Naive thymus-derived CD4-positive, alpha-beta T cell (primary cell): Measurements from ENCODE around the gene PCDH1. TPM values are rescaled to one million over a fixed set of nuclear protein-coding genes. Genes with fewer than 3 reads are reported as not detected.

Experiments
- ATAC-seq: fragments of 150-1000 bp; cut with Tn5 transposase; 2 replicates; pipeline ENCODE4 v1.10.0; 2021; ENCODE audit warnings: mild to moderate bottlenecking, moderate library complexity
- CTCF ChIA-PET: fragments of 350-600 bp; sonication (Branson Sonifier 250); formaldehyde crosslinking; loops from one replicate; lab custom pipeline; 2021; ENCODE audit warnings: antibody characterized with exemption; lab: Charles Lee
- POLR2A ChIA-PET: fragments of 350-600 bp; sonication (Branson Sonifier 250); formaldehyde crosslinking; loops from one replicate; lab custom pipeline; 2021; ENCODE audit warnings: antibody characterized with exemption, inconsistent platforms; lab: Charles Lee
- DNase-seq, 9 donors: peaks; one replicate each; pipeline versions ENCODE4 v3.0.0 to v3.0.0-alpha.2; 2020 to 2022; ENCODE audit warnings: mixed read lengths in 1 of 9
- H3K27ac ChIP-seq: one replicate; pipeline ENCODE4 v1.7.0; 2013; ENCODE audit warnings: mild to moderate bottlenecking, low read depth, low read length, moderate library complexity
- H3K27me3 ChIP-seq, 2 donors: one replicate each; pipeline ENCODE4 v1.7.0; 2013; ENCODE audit warnings: low read length in 2 of 2, mild to moderate bottlenecking in 2 of 2, moderate library complexity in 2 of 2; ENCODE audit not compliant: control insufficient read depth in 2 of 2, insufficient read depth in 2 of 2
- H3K36me3 ChIP-seq, 3 experiments: 1 replicate in 2 of 3; 2 replicates in 1 of 3; pipeline ENCODE4 v1.7.0; 2013; ENCODE audit warnings: low read length in 3 of 3, mild to moderate bottlenecking in 3 of 3, moderate library complexity in 1 of 3; ENCODE audit not compliant: insufficient read depth in 3 of 3, control insufficient read depth in 2 of 3
- H3K4me1 ChIP-seq, 2 donors: one replicate each; pipeline ENCODE4 v1.7.0; 2013; ENCODE audit warnings: low read length in 2 of 2, mild to moderate bottlenecking in 2 of 2, moderate library complexity in 1 of 2; ENCODE audit not compliant: control insufficient read depth in 2 of 2, insufficient read depth in 2 of 2
- H3K4me3 ChIP-seq: 2 replicates; pipeline ENCODE4 v1.7.0; 2013; ENCODE audit warnings: mild to moderate bottlenecking, low read length
- H3K9me3 ChIP-seq, 3 experiments: 1 replicate in 2 of 3; 2 replicates in 1 of 3; pipeline ENCODE4 v1.7.0; 2013; ENCODE audit warnings: low read length in 3 of 3; ENCODE audit not compliant: control insufficient read depth in 2 of 3
- H3K27ac Mint-ChIP-seq, 9 donors: one replicate each; pipeline ENCODE4 v1.8.0; 2020 to 2022; ENCODE audit warnings: mixed read lengths in 9 of 9, mild to moderate bottlenecking in 8 of 9, moderate library complexity in 5 of 9, inconsistent platforms in 2 of 9
- H3K27me3 Mint-ChIP-seq, 5 donors: one replicate each; pipeline ENCODE4 v1.8.0; 2021 to 2022; ENCODE audit warnings: mixed read lengths in 5 of 5, mild to moderate bottlenecking in 1 of 5
- H3K36me3 Mint-ChIP-seq, 5 donors: one replicate each; pipeline ENCODE4 v1.8.0; 2020 to 2022; ENCODE audit warnings: mixed read lengths in 5 of 5, mild to moderate bottlenecking in 3 of 5, inconsistent platforms in 1 of 5
- H3K4me1 Mint-ChIP-seq, 7 donors: one replicate each; pipeline ENCODE4 v1.8.0; 2020 to 2022; ENCODE audit warnings: mixed read lengths in 7 of 7, mild to moderate bottlenecking in 3 of 7, inconsistent platforms in 1 of 7
- H3K4me3 Mint-ChIP-seq, 10 donors: one replicate each; pipeline ENCODE4 v1.8.0; 2020 to 2022; ENCODE audit warnings: mild to moderate bottlenecking in 10 of 10, mixed read lengths in 10 of 10, moderate library complexity in 6 of 10, inconsistent platforms in 2 of 10
- H3K9me3 Mint-ChIP-seq, 11 donors: one replicate each; pipeline ENCODE4 v1.8.0; 2020 to 2022; ENCODE audit warnings: mixed read lengths in 11 of 11, mild to moderate bottlenecking in 4 of 11, inconsistent platforms in 1 of 11, moderate library complexity in 1 of 11
- intact Hi-C, 2 donors: fragments of 100-400 bp; cut with micrococcal nuclease; formaldehyde crosslinking; loops; one replicate each; pipeline ENCODE4 v1.15.1; 2023
- polyA plus RNA-seq, 2 donors: library from polyadenylated mRNA; unstranded; fragments of 300-500 nt; fragmentation: Illumina TruSeq; gene quantifications; one replicate each; pipeline ENCODE4 v1.2.3, GENCODE V29; 2021
- total RNA-seq, 6 experiments: library from RNA in 5 of 6; stranded (reverse) in 5 of 6; gene quantifications; 1 replicate in 5 of 6; 2 replicates in 1 of 6; pipeline ENCODE4 v1.2.3 and lab custom pipeline; 2021 to 2026

Gene PCDH1
- total and polyA plus RNA-seq, 7 experiments from 2014 or later = 0.05 to 3.2 (median 0.53) TPM; not detected in 4

GRCh38 chr5:141839015-141839513, 39.1 kb downstream of the PCDH1 start:
- no peak overlapping the region for H3K27ac ChIP-seq
- peaks cover 0 to 12% of the 10 kb centered on the region in 2 donors for H3K4me1 ChIP-seq
- H3K4me3 ChIP-seq = no peak overlapping the region
- ChIA-PET CTCF (interaction anchor here (0.6 kb wide), 1 partner anchor 11 kb away, joined by 3 read pairs; no protein-coding TSS in a partner anchor), POLR2A (no interaction called here)
- Mint-ChIP-seq H3K4me1 (peaks cover 9 to 21% (median 17%) of the 10 kb centered on the region in 7 donors), H3K4me3 (peak overlapping the region in 1 of 10 donors; percentile 0), H3K36me3 (no peaks in the 10 kb centered on the region), H3K27ac (peak overlapping the region in 1 of 9 donors; percentile 55), H3K27me3 (peaks cover 0 to 19% (median 10%) of the 10 kb centered on the region in 5 donors), H3K9me3 (no peaks in the 10 kb centered on the region)
- no peaks in the 10 kb centered on the region for H3K27me3 ChIP-seq
- H3K9me3 ChIP-seq = no peaks in the 10 kb centered on the region
- intact Hi-C loops = no loop called here
- no peaks in the 10 kb centered on the region for H3K36me3 ChIP-seq
- ATAC-seq = no peak
- no peak for DNase-seq

GRCh38 chr5:141838326-141839014, 39.7 kb downstream of the PCDH1 start:
- CTCF ChIA-PET = interaction anchor here (0.6 kb wide), 1 partner anchor 10 kb away, joined by 3 read pairs; no protein-coding TSS in a partner anchor
- ATAC-seq = no peak

GRCh38 chr5:141835928-141836670, 42.1 kb downstream of the PCDH1 start:
- Mint-ChIP-seq H3K27me3 (peaks cover 0 to 13% (median 1%) of the 10 kb centered on the region in 5 donors), H3K4me3 (peak overlapping the region in 7 of 10 donors; percentile 2 to 67 (median 48)), H3K36me3 (no peaks in the 10 kb centered on the region), H3K27ac (peak overlapping the region in 1 of 9 donors; percentile 20), H3K4me1 (peaks cover 9 to 21% (median 17%) of the 10 kb centered on the region in 7 donors), H3K9me3 (peaks cover 0 to 5% (median 0%) of the 10 kb centered on the region in 11 donors)
- Histone ChIP-seq H3K4me1 (peaks cover 0 to 12% of the 10 kb centered on the region in 2 donors), H3K4me3 (no peak overlapping the region), H3K27me3 (no peaks in the 10 kb centered on the region), H3K27ac (no peak overlapping the region), H3K36me3 (no peaks in the 10 kb centered on the region), H3K9me3 (no peaks in the 10 kb centered on the region)
- intact Hi-C loops = loop anchor here in 1 of 2 donors (1.0 kb wide), 1 partner anchor 13 kb away; no protein-coding TSS in a partner anchor
- no peak for DNase-seq
- POLR2A ChIA-PET = no interaction called here
- CTCF ChIA-PET = interaction anchor here (0.6 to 1.2 kb wide), 2 partner anchors 76 to 144 kb away, joined by 4 to 6 read pairs; no protein-coding TSS in a partner anchor
- ATAC-seq = no peak

More at GRCh38 chr5:141838326-141839014, 39.7 kb downstream of the PCDH1 start:
- Mint-ChIP-seq H3K4me3 (no peak overlapping the region), H3K4me1 (peaks cover 9 to 21% (median 17%) of the 10 kb centered on the region in 7 donors), H3K36me3 (no peaks in the 10 kb centered on the region), H3K27me3 (peaks cover 0 to 13% (median 4%) of the 10 kb centered on the region in 5 donors), H3K27ac (no peak overlapping the region), H3K9me3 (no peaks in the 10 kb centered on the region)
- Histone ChIP-seq H3K27ac (no peak overlapping the region), H3K4me1 (peaks cover 0 to 12% of the 10 kb centered on the region in 2 donors), H3K9me3 (no peaks in the 10 kb centered on the region), H3K4me3 (no peak overlapping the region), H3K27me3 (no peaks in the 10 kb centered on the region), H3K36me3 (no peaks in the 10 kb centered on the region)
- no peak for DNase-seq
- POLR2A ChIA-PET = no interaction called here
- intact Hi-C loops = no loop called here

GRCh38 chr5:141834331-141834730, 43.9 kb downstream of the PCDH1 start:
- H3K4me3 ChIP-seq = no peak overlapping the region
- Mint-ChIP-seq H3K36me3 (no peaks in the 10 kb centered on the region), H3K4me3 (no peak overlapping the region), H3K27ac (no peak overlapping the region), H3K9me3 (peaks cover 0 to 5% (median 0%) of the 10 kb centered on the region in 11 donors), H3K27me3 (peaks cover 0 to 19% (median 6%) of the 10 kb centered on the region in 5 donors), H3K4me1 (peaks cover 9 to 21% (median 17%) of the 10 kb centered on the region in 7 donors)
- CTCF ChIA-PET = no interaction called here
- no peaks in the 10 kb centered on the region for H3K27me3 ChIP-seq
- intact Hi-C loops = no loop called here
- ATAC-seq (no peak), DNase-seq (no peak)
- H3K27ac ChIP-seq = no peak overlapping the region
- no peaks in the 10 kb centered on the region for H3K9me3 ChIP-seq
- POLR2A ChIA-PET = no interaction called here
- H3K36me3 ChIP-seq = no peaks in the 10 kb centered on the region
- peaks cover 0 to 12% of the 10 kb centered on the region in 2 donors for H3K4me1 ChIP-seq

GRCh38 chr5:141832131-141832530, 46.1 kb downstream of the PCDH1 start:
- peaks cover 0 to 5% (median 0%) of the 10 kb centered on the region in 11 donors for H3K9me3 Mint-ChIP-seq

GRCh38 chr5:141828162-141828561, 50.0 kb downstream of the PCDH1 start:
- Mint-ChIP-seq H3K4me1 (peaks cover 0 to 8% (median 0%) of the 10 kb centered on the region in 7 donors), H3K9me3 (peaks cover 0 to 5% (median 0%) of the 10 kb centered on the region in 11 donors), H3K27ac (no peak overlapping the region), H3K36me3 (no peaks in the 10 kb centered on the region), H3K27me3 (peaks cover 0 to 40% (median 14%) of the 10 kb centered on the region in 5 donors), H3K4me3 (no peak overlapping the region)
- DNase-seq = no peak
- H3K36me3 ChIP-seq = no peaks in the 10 kb centered on the region
- ATAC-seq = no peak
- no peaks in the 10 kb centered on the region for H3K4me1 ChIP-seq
- H3K9me3 ChIP-seq = no peaks in the 10 kb centered on the region
- no peaks in the 10 kb centered on the region for H3K27me3 ChIP-seq
- H3K4me3 ChIP-seq = no peak overlapping the region
- intact Hi-C loops = loop anchor here (5.0 kb wide), 1 partner anchor 49 kb away; the partner anchor contains the start of gene PCDH1 (in 2 of the 2)
- no peak overlapping the region for H3K27ac ChIP-seq
- CTCF ChIA-PET = interaction anchor here (0.6 kb wide), 1 partner anchor 11 kb away, joined by 3 read pairs; no protein-coding TSS in a partner anchor
- POLR2A ChIA-PET = interaction anchor here (0.6 kb wide), 1 partner anchor 125 kb away, joined by 3 read pairs; no protein-coding TSS in a partner anchor

More at GRCh38 chr5:141832131-141832530, 46.1 kb downstream of the PCDH1 start:
- ChIA-PET POLR2A (no interaction called here), CTCF (interaction anchor here (1.1 kb wide), 1 partner anchor 141 kb away, joined by 4 read pairs; no protein-coding TSS in a partner anchor)
- peaks cover 9 to 19% (median 14%) of the 10 kb centered on the region in 7 donors for H3K4me1 Mint-ChIP-seq
- intact Hi-C loops = no loop called here
- no peaks in the 10 kb centered on the region for H3K27me3 ChIP-seq
- no peak overlapping the region for H3K27ac Mint-ChIP-seq
- H3K4me3 ChIP-seq = no peak overlapping the region
- peaks cover 0 to 20% (median 6%) of the 10 kb centered on the region in 5 donors for H3K27me3 Mint-ChIP-seq
- no peaks in the 10 kb centered on the region for H3K36me3 ChIP-seq
- ATAC-seq (no peak), DNase-seq (no peak)
- H3K4me1 ChIP-seq = peaks cover 0 to 12% of the 10 kb centered on the region in 2 donors
- H3K27ac ChIP-seq = no peak overlapping the region
- H3K36me3 Mint-ChIP-seq = no peaks in the 10 kb centered on the region
- H3K4me3 Mint-ChIP-seq = no peak overlapping the region
- no peaks in the 10 kb centered on the region for H3K9me3 ChIP-seq
